NCI-H1930 (cell line): ENCODE measurements around the gene AMIGO1.

Source experiments
- DNase-seq, 2 experiments: peaks; one replicate each; lab custom pipeline; 2025; lab: John Stamatoyannopoulos, UW

The AMIGO1 gene, protein sequence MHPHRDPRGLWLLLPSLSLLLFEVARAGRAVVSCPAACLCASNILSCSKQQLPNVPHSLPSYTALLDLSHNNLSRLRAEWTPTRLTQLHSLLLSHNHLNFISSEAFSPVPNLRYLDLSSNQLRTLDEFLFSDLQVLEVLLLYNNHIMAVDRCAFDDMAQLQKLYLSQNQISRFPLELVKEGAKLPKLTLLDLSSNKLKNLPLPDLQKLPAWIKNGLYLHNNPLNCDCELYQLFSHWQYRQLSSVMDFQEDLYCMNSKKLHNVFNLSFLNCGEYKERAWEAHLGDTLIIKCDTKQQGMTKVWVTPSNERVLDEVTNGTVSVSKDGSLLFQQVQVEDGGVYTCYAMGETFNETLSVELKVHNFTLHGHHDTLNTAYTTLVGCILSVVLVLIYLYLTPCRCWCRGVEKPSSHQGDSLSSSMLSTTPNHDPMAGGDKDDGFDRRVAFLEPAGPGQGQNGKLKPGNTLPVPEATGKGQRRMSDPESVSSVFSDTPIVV

DNA sequence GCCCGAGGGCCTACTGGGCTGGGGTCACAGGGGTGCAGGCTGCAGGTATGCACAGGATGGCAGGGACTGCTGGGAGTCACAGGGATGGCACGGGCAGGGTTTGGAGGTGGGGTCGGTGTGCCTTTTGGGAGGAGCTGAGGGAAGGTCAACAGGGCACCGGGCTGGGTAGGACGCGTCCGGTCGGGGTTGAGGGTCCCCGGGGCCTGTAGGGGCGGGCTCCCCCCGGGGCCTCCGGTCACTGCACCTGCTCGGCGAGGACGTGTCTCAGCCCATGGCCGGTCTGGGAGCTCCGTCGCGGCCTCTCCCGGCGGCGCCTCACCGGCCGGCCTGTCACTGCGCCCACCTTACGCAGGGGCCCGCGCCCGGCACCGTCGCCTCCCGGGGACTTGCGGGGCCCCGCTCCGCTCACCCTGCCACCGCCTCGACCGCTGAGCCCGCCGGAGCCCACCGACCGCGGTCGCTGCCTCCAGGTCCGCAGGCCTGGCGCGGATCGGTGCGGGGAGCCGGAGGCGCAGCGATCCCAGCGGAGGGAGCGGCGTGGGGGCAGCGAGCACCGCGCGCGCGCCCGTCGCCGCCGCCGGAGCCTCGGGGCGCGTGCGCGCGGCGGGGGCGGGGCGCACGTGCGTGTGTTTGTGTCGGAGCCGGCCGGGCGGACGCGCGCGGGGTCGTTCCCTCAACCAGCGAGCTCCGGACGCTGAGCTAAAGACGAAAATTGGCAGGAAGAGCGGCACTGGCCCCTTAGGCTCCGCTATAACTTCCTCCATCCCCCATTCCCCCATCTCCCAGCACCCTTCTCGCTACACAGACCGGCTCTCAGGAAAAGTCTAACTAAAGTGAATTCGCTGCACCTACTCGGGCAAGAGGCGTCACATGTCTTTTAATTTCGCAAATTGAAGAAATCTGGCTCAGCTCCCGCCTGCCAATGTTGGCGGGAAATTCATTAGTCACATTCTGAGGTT is at the start of gene AMIGO1:
TSS of gene AMIGO1 (minus strand) at position 552 of the 959 bp plus-strand sequence. CDS start 815 bp downstream, outside the sequence.
- DNase-seq, result peak in 1 of 2 experiments; percentile 36

- no peak for DNase-seq
Measured at GRCh38 chr1:109557520-109557919, 48.0 kb upstream of the AMIGO1 start.

DNA sequence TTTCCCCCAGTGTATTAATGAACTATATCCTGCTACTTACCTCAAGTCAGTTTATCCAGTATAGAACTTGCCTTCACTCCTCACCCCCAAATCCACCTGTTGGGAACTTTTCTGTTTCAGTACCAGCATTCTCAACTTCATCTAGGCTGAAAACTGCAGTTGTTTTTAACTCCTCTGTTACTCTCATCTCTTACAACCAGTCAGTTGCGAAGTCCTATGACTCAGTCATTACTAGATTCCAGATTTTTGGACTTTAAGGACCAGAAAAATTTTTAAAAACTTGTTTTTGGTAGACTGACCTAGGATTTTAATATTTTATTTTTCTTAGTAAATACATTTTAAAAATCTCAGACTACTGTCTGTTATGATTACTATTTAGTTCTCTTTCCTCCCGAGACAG is 47.0 kb upstream of the AMIGO1 start:
- no peak for DNase-seq

GRCh38 chr1:109548321-109549267 is 39.1 kb upstream of the AMIGO1 start, which contains the start of gene GNAI3:
GNAI3 (plus strand) TSS chr1:109548615; CDS start chr1:109548721, 106 bp downstream.
- DNase-seq, result peak; percentile 90 to 91

GRCh38 chr1:109547463-109548320 is 38.2 kb upstream of the AMIGO1 start:
- DNase-seq, result no peak

DNA sequence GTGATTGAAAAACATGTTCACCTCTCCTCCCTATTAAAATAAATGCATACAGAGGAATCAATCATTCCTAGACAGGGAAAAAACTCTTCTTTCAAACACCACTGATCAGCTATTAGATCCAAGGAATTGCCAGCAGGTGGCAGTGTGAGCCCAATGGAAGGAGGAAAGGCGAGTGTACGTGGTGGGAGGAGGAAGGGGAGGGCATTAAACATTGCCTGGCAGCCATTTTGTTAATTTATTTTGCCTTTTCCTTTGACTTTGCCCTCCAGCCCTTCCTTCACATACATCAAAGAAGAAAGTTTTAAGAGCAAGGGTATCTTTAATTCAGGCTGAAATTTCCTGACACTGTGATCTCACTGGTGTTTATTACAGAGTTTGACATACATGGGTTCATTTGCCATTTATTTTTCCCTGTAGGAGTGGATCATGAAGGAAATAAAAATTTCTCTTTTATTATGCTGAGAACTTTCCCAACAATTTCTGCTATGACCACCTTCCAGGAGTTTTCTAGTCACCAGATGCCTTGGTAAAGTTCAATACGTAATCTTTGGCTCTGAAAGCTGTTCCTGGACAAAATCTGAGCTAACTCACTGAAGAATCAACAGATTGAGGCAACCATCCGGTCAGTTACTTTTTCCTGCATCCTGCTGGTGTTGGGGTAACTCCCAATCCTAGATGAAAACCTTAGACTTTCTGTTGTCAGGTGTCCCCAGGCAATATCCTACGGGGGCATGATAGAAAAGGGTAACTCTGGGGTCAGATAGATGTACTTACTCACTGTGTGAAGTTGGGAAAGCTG is 37.0 kb upstream of the AMIGO1 start:
- DNase-seq, result peak; percentile 74 to 80

GRCh38 chr1:109543988-109544735 is 34.6 kb upstream of the AMIGO1 start:
- DNase-seq, result no peak

DNA sequence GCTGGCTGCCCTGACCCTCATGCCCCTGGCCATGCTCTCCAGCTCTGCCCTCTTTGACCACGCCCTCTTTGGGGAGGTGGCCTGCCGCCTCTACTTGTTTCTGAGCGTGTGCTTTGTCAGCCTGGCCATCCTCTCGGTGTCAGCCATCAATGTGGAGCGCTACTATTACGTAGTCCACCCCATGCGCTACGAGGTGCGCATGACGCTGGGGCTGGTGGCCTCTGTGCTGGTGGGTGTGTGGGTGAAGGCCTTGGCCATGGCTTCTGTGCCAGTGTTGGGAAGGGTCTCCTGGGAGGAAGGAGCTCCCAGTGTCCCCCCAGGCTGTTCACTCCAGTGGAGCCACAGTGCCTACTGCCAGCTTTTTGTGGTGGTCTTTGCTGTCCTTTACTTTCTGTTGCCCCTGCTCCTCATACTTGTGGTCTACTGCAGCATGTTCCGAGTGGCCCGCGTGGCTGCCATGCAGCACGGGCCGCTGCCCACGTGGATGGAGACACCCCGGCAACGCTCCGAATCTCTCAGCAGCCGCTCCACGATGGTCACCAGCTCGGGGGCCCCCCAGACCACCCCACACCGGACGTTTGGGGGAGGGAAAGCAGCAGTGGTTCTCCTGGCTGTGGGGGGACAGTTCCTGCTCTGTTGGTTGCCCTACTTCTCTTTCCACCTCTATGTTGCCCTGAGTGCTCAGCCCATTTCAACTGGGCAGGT is 33.9 kb upstream of the AMIGO1 start:
- DNase-seq, result no peak

- DNase-seq, result no peak
Measured at GRCh38 chr1:109542657-109543056, 33.1 kb upstream of the AMIGO1 start.

DNA sequence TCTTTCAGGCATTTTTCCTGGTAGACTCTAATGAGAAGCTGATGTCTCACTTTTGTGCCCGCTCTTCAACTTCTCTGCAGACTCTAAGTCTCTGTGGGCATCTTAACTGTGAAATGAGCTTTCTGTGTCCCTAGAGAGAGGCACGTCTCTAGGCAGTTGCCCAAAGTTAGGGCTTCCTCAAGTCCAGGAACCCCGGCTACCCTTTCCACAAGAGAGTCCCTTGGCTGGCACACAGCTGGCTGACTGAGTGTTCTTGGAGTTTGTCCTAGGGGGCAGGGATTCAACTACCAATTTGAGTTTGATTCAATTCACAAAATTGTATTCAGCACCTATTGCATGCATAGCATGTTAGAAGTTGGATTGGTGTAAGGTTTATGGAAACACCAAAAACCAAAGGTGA is 31.6 kb upstream of the AMIGO1 start:
- DNase-seq, result no peak

DNA sequence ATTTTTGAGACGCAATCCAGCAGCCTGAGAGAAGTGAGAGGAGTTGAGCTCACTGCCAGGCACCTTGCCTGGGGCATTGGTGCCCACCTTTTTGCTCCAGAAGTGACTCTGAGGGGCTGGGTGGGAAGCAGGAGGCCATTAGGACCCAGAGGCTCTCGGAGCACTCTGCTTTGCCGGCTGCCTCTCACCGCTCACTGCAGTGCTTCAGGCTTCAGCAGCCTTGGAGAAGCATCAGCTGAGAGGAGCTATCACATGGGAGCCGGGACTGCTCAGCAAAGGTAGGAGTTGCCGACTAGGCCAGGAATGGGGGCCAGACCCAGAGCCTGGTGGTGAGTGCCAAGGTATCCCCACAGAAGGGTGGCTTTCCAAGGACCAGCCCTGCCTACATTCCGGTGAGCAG is 30.1 kb upstream of the AMIGO1 start, which contains the start of gene GPR61:
TSS of gene GPR61 (plus strand) at position 197 of the 400 bp plus-strand sequence. CDS start 3,151 bp downstream, outside the sequence.
- DNase-seq, result no peak

DNA sequence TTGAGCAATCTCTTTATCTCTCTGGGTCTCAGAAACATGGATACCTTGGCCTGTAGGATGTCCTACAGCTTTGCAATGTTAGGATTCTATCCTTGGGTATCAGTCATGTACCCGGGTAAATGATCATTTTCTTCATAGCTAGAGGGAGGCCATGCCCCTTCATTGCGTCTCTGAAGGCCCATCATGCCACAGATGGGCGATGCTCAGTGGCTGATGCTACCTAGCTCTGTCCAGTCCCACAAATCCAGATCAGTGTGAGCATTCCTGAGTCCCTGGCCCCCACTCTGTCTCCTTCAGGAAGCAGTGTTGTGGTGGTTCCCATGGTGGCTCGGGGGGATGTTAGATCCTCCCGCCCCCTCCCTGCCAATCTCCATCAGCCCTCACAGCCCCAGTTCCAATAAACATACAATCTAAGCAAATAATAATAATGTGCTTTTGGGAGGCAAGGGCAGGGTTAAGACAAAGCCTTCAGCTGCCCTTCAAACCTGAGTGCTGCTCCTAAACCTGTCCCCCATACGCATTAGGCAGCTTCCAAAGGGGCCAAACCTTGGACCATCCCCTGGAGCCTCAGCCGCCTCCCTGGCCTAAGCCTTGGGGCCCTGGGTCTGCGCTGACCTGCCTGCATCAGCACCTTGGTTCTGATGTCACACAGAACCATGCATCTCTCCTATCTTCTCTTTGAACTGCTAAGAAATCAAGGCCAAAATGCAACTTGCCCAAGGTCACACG is 29.5 kb upstream of the AMIGO1 start:
- no peak for DNase-seq

DNA sequence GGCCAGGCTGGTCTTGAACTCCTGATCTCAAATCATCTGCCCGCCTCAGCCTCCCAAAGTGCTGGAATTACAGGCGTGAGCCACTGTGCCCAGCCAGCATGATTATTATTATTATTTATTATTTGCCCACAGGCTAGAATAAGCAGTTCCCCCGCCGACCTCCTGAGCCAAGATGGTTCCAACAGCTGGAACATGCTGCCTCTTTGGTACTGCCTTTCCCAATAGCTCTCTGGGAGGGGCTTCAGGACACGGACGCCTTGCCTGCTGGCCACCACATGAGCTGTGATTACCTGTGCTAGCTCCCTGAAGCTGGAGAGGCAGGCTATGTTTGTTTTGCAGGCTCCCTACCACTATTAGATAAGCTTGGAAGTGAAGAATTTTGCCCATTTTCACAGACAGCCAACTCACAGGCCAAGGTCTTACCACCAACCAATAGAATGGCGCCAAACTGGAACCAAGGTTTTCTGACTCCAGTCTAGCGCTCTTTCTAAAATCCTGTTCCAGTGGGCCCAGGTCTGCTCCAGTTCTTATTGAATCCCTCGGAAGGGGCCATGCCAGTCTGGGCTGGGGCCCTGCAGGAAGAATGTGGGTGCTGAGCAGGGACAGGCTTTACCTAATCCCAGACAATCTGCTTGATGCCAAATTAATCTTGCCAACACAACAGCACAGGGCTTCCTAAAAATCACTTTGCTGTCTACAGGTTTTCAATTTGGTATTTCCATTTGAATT is 28.1 kb upstream of the AMIGO1 start:
- no peak for DNase-seq

- no peak for DNase-seq
Measured at GRCh38 chr1:109535971-109536491, 26.5 kb upstream of the AMIGO1 start.

GRCh38 chr1:109535481-109535880 is 26.0 kb upstream of the AMIGO1 start:
- DNase-seq, result no peak

GRCh38 chr1:109534307-109534858 is 24.9 kb upstream of the AMIGO1 start:
- DNase-seq, result no peak
